Measurements from ENCODE around the gene DOCK10.
"Not testable (repeated sequence)": the region's sequence is repeated elsewhere in the genome, so short reads cannot be mapped to it uniquely, and the experiment has no call there.

DOCK10 gene

GRCh38 chr2:225041851-225042799, at the start of gene DOCK10:
Gene DOCK10, minus strand, starts transcription at chr2:225042468. Its CDS starts 94 bp downstream, at chr2:225042374.
- peak; percentile 16 for DNase-seq

GRCh38 chr2:225091336-225091735, 49.1 kb upstream of the DOCK10 start:
- DNase-seq = no peak

GRCh38 chr2:225090746-225091145, 48.5 kb upstream of the DOCK10 start:
- DNase-seq = peak; percentile 15

GRCh38 chr2:225086915-225087314, 44.6 kb upstream of the DOCK10 start:
- no peak for DNase-seq

GRCh38 chr2:225086439-225086838, 44.2 kb upstream of the DOCK10 start:
- no peak for DNase-seq

- no peak for DNase-seq
These were observed 41.0 kb upstream of the DOCK10 start for GRCh38 chr2:225083276-225083675.

GRCh38 chr2:225076125-225076524, 33.9 kb upstream of the DOCK10 start:
- DNase-seq = no peak

- no peak for DNase-seq
These were observed 32.8 kb upstream of the DOCK10 start for GRCh38 chr2:225074919-225075681.

- DNase-seq = no peak
These were observed 32.1 kb upstream of the DOCK10 start for GRCh38 chr2:225074366-225074765.

GRCh38 chr2:225073198-225073597, 30.9 kb upstream of the DOCK10 start:
- DNase-seq = no peak

- DNase-seq = no peak
These were observed 30.2 kb upstream of the DOCK10 start for GRCh38 chr2:225072444-225072843.

GRCh38 chr2:225070811-225071210, 28.5 kb upstream of the DOCK10 start:
- DNase-seq = no peak

GRCh38 chr2:225069966-225070365, 27.7 kb upstream of the DOCK10 start:
- no peak for DNase-seq

GRCh38 chr2:225069477-225069876, 27.2 kb upstream of the DOCK10 start:
- DNase-seq = no peak

GRCh38 chr2:225065882-225066281, 23.6 kb upstream of the DOCK10 start:
- DNase-seq = no peak

- DNase-seq = no peak
These were observed 22.7 kb upstream of the DOCK10 start for GRCh38 chr2:225064928-225065327.

GRCh38 chr2:225064362-225064761, 22.1 kb upstream of the DOCK10 start:
- no peak for DNase-seq

GRCh38 chr2:225056330-225057073, 14.2 kb upstream of the DOCK10 start:
- no peak for DNase-seq

- no peak for DNase-seq
These were observed 13.4 kb upstream of the DOCK10 start for GRCh38 chr2:225055714-225056113.

- DNase-seq = no peak
These were observed 10.4 kb upstream of the DOCK10 start for GRCh38 chr2:225052703-225053102.

- not testable (repeated sequence) for DNase-seq
These were observed 5.2 kb upstream of the DOCK10 start for GRCh38 chr2:225047502-225047901.

GRCh38 chr2:225042800-225043167, 516 bp upstream of the DOCK10 start:
- DNase-seq = no peak

GRCh38 chr2:225041207-225041850, 939 bp downstream of the DOCK10 start:
- DNase-seq = no peak
